ENCODE measurements around the gene ERC2.

DNA sequence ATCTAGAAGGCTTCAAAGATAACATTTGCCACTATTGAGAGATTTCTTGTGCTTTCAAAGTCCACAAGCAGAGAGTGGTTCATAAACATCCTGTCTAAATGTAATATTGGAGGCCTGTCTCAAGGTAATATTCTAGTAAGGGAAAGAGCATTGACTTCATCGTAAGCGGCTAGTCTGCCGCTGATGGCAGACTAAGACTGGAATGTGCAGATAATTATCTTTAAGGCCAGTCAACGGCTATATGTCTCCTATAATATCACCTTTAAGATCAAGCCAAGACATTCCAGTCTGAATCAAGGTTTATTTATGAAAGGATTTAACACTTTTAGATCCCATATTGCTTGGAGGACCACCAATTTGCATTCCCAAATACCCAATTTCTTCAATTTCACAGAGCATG is 557.0 kb downstream of the ERC2 start:
- TF ChIP-seq, protein P1, sequence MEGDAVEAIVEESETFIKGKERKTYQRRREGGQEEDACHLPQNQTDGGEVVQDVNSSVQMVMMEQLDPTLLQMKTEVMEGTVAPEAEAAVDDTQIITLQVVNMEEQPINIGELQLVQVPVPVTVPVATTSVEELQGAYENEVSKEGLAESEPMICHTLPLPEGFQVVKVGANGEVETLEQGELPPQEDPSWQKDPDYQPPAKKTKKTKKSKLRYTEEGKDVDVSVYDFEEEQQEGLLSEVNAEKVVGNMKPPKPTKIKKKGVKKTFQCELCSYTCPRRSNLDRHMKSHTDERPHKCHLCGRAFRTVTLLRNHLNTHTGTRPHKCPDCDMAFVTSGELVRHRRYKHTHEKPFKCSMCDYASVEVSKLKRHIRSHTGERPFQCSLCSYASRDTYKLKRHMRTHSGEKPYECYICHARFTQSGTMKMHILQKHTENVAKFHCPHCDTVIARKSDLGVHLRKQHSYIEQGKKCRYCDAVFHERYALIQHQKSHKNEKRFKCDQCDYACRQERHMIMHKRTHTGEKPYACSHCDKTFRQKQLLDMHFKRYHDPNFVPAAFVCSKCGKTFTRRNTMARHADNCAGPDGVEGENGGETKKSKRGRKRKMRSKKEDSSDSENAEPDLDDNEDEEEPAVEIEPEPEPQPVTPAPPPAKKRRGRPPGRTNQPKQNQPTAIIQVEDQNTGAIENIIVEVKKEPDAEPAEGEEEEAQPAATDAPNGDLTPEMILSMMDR (IDR thresholded peaks at IDR 0.05), result no peak
- TF ChIP-seq POLR2A (IDR thresholded peaks at IDR 0.05), result no peak

Data from ovary (tissue), 3 donors.